Daoy (cell line): Measurements from ENCODE around the gene IQCK. TPM values are rescaled to one million over a fixed set of nuclear protein-coding genes. Genes with fewer than 3 reads are reported as not detected.

ENCODE experiments used
- DNase-seq: peaks from one replicate; pipeline ENCODE4 v3.0.0-alpha.2; 2015; ENCODE audit warnings: low read depth
- total RNA-seq: library from RNA; depleted of rRNA; stranded (reverse); fragments of >200 nt; shearing (Covaris generic); gene quantifications from 2 replicates; pipeline ENCODE4 v1.2.3, GENCODE V29; 2014

Gene IQCK
- total RNA-seq, 1 experiment from 2014 or later: 14.9 TPM

DNA sequence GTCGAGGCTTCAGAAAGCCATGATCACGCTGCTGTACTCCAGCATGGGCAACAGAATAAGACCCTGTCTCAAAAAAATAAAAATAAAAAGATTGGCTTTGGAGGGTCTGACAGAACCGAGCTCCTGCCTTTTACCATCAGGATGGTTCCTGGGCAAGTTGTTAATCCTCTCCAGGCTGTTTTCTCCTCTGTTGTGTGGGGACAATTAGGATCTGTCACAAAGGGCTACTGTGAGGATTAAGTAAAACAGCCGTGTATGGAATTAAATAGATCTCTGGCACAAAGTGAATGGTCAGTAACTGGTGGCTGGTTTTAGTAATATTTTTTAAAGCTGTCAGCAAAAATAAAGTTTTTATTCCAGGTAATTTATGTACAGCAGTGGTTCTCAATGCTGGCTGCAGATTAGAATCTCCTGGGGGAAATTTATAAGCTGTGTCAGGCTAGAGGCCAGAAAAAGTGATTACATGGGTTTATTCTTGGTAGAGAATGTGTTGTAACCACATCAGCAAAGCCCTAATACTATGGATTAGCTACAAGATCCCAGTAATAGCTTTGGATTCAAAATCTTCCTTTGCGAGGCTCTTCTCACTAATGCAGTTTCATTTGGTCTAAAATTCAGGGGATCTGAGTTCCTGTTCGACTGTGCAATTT lies 119.4 kb downstream of the IQCK start:
- no peak for DNase-seq

DNA sequence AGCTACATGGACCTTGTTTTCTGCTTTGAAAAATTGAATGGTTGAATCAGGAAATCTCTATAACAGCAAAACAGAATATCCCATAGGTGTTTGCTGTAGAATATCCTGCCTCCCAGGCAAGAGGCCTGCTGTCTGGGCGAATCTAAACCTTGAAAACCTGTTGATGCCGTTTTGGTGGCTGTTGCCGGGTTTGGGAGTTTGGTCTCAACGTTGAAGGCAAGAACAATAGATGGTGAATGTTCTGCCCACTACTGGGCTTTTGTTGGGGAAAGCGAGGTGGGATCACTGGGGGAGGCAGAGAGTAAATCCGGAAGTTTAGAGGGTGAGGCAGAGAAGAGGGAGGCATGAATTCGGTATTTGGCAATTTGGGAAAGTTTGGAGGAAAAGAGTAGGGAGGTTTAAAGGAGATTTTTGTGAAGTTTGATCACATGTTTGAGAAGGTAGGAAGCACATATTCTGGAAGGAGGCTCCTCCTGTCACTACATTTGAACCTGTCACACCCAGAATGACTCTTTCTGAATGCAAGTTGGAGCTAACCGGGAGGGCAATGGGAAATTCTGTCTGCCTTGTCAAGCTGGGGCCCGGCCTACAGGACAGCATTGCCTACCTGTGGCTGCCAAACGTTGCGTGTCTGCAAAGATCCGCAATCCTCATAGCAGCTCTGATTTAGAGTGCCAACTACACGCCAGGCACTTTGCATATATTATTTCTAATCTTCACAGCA lies 120.1 kb downstream of the IQCK start:
- no peak for DNase-seq

DNA sequence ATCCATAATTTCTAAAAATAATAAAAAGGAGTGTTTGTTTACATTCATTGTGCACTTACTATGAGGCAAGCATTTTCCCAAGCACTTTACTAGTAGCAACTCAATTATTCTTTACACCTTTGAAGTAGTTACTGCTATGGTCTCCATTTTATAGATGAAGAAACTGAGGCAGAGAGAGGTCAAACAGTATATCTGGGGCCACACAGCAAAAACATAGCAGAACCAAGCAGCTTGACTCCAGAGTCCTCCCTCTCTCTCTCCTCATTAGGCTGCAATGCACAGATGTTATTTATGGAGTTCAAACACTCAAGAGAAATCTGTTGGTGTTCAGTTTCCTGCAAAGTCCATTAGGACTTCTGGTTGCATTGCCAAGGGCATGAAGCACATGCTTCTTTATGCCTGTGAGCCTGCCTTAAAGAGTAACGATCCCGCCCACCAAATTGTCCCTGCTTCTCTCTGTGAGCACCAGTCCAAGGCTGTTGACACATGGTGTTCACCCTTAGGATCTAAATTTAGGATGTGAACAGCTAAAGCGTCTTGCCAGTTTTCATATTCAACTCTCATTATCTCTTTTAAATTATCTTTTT lies 122.5 kb downstream of the IQCK start:
- no peak for DNase-seq

DNA sequence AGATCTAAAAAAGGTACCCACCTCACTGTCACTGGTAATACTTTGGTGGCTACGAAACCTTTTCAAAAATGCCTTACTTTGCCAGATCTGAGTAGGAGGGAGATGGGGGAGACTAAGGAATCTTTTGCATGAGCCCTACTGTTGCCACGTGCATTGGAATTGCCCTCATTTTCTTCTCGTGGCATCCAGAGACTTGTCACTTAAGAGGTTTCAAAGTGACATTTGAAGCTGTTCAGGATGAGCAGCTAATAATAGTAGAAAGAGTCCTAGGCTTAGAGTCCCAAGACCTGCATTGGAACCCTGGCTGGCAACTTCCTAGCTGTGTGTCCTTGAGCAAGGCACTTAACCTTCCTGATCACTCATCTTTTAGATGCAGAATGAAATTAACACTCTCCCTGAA lies 123.1 kb downstream of the IQCK start:
- DNase-seq: no peak

DNA sequence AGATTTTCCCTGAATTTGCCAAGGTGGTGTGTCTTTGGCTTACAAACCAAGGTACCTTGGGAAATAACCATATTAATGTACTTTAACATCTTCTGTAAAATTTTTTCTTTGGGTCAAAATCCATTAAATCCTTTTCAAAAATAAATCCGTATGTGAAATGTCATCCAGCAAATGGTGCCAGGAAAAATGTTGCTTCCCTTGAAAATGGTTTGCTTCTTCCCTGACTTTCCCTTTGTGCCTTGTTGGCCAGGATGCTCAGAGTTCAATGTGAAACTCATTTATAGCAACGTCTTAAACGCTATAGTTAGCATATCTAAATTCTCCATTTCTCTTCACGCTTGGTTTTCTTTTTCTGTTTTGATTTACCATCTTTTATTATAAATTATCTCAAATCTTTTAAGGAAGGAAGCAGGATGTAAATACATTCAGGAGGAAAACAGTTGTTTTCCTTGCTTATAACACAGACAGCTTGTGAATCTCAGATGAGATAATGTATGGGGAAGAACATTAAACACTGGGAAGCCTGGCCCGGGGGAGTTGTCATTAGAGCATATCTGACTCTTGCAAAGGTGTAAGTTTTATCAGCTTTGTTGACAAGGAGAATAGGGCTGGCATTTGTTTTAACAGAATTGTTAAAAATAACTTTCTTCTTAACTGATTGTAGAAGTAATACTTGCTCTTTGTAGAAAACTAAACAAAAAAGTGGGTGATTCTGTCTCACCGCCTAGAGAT lies 124.5 kb downstream of the IQCK start:
- no peak for DNase-seq

DNA sequence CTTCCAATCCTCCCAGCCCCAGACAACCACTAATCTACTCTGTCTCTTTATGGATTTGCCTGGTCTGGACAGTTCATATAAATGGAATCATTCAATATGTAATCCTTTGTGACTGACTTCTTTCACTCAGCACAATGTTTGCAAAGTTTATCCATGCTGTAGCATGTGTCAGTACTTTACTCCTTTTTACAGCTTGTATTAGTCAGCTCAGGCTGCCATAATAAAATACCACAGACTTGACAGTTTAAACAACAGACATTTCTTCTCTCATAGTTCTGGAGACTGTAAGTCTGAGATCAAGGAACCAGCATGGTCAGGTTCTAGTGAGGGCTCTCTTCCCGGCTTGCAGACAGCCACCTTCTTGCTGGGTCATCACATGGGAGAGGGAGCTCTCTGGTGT lies 125.3 kb downstream of the IQCK start:
- DNase-seq: no peak

DNA sequence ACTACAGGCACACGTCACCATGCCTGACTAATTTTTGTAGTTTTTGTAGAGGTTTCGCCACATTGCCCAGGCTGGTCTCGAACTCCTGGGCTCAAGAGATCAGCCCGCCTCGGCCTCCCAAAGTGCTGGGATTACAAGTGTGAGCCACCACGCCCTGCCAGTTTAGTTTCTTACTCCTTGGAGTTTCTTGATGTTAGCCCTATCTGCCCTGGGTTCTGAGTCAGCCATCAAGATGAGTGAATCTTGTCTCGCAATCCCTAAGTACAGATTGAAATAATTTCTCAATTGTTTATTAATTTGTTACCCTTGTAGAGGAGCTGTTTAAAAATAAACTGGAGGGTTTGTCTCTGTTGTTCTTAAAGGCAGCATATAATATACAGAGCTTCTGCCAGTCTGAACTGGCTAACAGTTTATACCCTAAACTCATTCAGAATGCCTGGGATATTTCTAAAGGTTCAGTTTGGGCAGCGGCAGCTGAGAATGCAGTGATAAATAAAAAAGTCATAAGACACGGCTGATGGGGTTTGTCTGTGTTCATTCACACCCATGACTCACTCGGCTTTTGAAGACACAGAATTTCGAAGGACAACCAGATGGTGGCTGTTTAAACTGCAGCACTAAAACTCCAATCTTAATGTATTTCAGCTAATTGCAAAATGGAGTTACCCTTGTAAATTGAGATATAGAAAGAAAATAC lies 127.0 kb downstream of the IQCK start:
- peak; percentile 50 for DNase-seq

DNA sequence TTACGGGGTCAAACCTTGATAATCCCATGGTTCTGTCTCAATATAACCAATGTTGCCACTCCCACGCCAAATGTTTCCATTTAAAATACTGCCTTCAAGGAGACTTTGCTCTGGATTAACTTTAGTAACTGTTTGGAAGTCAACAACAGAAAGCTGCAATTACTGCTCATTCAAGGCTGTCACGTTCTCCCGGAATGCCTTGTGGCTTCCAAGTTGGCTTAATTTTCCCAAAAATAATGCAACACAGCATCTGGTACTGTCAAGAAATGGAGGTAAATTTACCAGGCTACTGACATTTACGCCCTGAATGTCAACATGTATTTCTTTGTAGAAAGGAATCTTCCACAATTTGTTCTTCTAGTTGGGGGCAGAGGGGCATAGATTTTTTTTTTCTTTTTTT lies 128.4 kb downstream of the IQCK start:
- DNase-seq: no peak

DNA sequence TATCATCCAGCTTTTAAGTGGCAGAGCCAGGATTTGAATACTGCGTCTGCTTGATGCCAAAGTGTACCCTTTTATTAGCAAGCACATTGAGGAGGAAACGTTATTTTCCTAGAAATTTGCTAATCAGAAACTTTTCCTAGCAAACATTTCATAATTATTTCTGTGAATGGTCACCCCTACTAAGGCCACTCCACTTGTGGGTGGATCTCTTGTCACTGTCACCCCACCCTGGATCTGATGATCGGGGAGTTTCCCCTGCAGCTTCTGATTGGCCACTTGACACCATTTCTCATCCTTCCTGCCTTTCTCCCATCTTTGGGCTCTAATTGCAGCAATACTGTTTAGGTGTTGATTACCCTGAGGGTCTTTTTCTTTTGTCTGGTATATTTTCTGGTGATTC lies 130.7 kb downstream of the IQCK start:
- no peak for DNase-seq

DNA sequence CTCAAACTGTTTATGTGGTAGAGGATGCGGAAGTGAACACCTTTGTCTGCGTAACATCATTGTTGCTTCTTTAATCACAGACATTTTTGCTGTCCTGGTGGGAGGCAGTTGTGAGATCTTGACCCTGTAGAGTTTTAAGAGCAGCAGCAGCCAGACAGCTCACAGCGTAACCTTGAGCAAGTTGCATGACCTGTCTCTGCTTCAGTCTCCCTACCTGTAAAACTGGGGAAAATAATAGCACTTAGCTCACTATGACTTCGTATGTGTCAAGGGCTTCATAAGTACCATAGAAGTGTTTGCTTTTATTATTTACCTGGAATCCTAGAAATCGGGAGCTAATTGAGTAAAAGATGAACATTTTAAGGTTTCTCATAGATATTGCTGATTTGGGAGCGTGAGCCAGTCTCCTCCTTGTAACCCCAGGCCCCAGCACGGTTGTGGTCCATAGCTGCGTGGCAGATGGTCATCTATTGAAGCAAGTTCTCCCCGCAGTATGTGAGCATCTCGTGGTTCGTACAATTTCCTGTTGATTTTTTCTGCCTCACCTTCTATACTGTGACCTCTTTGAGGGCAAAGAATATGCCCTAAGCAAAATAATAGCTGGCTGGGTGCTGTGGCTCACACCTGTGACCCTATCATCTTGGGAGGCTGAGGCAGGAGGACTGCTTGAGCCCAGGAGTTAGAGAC lies 132.2 kb downstream of the IQCK start:
- DNase-seq: no peak

DNA sequence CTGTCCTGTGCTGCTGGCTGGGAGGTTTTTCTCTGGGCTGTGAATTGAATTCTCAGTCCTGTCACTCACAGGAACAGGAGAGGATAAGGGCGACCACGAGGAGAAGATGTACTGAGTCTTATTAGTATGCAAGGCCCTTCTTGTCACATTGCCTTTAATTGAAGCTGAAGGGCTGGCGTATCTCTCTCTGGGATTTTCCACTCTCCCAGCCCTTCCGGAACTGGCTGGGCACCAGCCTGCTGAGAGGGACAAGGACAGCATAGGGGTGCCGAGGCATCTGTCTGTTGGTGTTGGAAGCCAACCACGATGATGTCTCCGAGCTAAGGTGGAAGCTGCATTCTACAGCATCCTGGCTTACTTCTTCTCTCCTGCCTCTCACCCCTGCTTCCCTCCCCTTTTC lies 133.4 kb downstream of the IQCK start:
- no peak for DNase-seq

DNA sequence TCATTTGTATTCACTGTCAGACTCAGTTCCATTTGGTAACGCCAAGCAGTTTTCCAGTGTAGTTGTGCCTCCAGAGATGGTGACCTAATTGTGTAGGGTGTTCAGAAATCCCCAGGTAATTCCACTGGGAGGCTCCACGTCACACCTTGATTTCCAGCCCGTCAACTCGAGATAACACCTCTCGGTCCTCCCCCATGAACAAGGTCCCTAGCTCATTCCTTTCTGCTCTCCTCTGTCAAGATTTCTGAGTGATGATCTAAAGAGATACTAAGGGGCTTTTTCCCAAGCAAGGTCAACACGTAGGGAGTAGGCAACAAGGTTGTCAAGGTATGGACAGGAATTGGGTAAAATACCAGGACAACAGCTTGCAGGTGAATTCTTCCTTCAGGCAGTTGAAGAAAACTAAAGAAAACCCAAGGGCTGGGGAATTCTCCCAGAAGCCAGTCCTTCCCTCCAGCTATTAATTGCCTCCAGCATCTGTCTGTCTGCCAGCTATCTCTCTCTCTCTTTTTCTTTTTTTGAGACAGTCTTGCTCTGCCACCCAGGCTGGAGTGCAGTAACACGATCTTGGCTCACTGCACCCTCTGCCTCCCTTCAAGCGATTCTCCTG lies 135.2 kb downstream of the IQCK start:
- DNase-seq: no peak

DNA sequence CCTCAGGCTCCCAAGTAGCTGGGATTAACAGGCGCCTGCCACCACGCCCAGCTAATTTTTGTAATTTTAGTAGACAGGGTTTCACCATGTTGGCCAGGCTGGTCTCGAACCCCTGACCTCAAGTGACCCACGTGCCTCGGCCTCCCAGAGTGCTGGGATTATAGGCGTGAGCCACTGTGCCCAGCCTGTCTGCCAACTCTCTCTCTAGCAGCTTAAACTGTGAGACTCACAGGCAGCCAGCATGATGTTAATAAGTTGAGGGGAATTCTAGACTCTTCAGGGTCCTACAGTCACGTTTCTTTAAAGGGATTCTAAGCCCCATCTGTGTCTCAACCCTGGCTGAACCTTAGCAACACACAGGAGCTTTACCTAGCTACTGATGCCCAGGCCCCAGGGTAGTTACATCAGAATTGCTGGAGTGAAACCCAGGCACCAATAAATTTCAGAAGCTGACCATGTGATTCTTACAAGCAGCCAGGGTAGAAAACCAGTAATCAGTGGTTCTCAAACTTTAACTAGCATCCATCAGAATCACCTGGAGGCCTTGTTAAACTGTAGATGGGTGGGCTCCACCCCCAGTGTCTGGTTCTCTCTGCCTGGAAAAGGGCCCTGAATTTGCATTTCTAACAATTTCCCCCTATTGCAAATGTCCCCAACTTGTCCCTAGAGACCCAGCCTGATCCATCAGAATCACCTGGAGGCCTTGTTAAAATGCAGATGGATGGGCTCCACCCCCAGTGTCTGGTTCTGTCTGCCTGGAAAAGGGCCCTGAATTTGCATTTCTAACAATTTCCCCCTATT lies 135.9 kb downstream of the IQCK start:
- no peak for DNase-seq

DNA sequence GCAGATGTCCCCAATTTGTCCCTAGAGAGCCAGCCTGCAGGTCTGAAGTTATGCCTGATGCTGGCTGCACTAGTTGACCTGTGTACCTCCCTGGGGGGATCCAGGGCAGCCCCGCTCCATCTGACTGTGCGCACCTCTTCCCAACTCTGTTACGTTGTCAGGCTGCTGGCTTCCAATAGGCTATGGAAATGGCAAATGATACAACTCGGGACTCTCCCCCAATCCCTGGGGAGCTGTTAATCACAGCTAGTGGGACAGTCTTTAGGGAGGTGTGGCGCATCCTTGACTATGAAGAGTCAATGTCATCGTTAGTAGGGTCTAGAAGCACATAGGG lies 136.4 kb downstream of the IQCK start:
- no peak for DNase-seq

DNA sequence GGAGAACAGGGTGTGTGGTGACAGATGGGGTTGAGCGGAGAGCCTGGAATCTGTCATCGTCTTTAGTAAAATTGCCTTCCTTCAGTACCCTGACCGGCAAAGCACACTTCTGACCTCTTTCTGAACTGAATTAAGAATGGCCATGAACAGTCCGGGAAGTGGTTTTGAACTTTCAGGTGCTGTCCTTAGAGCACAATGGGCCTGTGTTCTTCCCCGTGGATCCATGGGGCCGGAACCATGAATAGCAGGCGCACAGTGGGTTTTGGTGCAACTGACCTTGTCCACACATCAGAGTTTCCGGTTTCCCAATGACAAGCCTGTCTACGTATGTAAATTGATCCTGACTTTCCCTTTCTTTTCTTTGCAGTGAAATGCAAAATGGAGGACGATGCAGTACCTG lies 138.0 kb downstream of the IQCK start:
- DNase-seq: no peak

DNA sequence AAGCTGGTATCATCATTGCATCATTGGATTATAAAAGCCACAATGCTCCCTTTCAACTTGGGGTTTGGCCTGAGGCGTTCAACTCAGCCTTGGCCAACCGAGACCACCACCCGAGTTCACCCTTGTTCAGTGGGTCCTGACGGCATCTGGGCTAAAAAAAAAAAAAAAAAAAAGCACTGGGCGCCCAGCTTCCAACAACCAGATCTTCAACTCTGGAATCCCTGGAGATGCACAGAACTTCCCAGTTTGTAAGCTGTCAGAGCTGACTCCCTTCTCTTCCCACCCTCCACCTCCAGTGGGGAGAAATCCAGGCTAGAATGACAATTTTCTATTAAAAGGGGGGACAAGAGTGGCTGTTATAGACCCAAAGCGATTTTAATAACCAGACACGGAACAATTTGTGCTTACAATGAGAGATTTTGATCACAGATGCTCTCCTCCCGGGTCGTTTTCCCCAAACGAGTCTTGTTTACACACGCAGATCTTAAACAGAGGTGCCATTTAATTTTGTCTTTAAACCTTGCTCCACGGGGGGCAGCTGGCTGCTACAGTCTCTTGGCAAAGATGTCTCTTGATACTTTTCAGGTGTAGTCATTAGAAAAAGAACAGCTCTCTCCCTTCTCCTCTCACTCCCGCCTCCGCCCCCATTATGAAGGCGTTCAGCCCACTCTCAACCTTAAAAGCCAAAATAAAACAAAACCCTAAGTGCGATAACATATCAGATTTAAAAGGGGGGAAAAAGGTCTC lies 139.7 kb downstream of the IQCK start:
- DNase-seq: no peak

DNA sequence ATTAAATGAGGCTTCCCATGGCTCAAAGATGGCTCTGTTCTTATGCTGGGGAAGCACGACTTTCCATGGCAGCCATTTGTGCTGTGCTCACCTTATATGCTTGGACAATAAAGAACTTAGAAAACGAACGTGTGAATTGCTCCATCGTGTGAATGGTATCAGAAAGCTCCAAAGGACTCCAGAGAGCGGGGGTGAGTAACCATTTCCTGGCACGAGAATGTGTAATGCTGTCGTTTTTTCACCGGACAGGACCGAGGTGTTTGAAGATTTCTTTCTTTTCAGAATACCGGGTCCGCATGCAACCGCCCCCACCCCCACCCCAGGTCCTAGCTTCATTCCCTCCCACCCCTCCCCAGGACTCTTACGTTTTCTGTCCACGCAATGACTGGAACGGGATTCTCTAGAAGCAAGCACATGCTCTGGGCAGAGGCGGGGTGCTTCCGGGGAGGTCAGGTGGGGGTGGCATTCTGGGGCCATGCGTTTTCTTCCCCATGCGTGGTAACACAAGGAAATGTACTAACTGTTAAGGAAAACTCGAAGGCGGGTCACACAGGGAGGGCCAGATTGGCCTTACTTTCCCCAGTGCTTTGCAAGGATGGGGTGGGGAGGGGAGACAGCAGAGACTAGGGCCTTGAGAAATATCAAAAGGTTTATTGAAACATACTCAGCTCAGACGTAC lies 140.4 kb downstream of the IQCK start:
- peak; percentile 27 for DNase-seq

DNA sequence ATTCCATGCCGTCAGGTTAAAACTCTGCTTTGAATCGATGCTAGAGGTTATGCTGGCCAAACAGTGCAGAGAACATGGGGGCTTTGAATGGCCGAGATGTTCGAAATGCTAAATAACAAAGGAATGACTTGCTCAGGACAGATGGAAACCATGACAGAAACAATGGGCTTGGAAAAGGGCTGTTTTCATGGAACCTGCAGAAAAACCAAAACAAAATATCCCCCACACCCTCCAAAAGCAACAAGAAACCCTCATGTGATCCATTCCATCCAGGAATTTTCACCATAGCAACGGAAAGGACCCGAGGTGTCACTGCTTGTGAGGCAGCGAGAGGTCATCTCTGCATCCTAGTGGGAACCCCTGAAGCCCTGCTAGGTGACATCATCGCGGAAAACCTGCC lies 141.1 kb downstream of the IQCK start:
- DNase-seq: no peak

DNA sequence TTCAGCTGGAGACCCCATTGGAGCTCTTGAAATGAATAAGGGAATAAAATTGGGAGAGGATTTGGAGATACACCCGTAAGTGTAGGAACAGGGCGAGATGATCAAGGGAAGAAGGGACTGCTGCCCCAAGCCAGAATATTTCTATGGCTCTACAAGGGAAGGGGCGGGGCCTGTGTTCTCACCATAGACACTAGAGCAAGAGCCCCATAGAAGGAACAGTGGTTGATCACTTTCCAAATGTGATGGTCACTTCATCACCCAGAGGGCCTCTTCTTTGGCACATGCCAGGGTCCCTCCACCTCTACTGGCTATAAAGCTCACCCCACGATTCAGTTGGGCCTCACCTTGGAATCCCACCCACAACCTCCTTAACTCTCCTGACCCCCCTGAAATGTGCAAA lies 141.5 kb downstream of the IQCK start:
- DNase-seq: no peak
